Sciatic nerve (tissue), 1 donor: ENCODE measurements around the gene CHPT1. TPM values are rescaled to one million over a fixed set of nuclear protein-coding genes. Genes with fewer than 3 reads are reported as not detected.

Source experiments
- total RNA-seq: library from RNA; stranded (reverse); fragmentation: NEBNext Ultra II Directional; extraction: Animal tissue kit (Norgen Biotek cat#: 25700); gene quantifications from one replicate; pipeline ENCODE4 v1.2.1, GENCODE V29; 2021
- donor health status: DM: no; HTN: no; CAD: no.

CHPT1 gene
- total RNA-seq, 1 donor from 2014 or later, result 66.3 TPM

Other genes starting within 250 kb of the CHPT1 start
- gene SPIC, start 222.3 kb upstream of the CHPT1 start, total RNA-seq, result 0.40 TPM
- 0.13 TPM for gene MYBPC1, start 102.7 kb upstream of the CHPT1 start, total RNA-seq
- gene SYCP3, start 41.8 kb downstream of the CHPT1 start, total RNA-seq, result not detected
- 45.7 TPM for gene GNPTAB, start 133.3 kb downstream of the CHPT1 start, total RNA-seq
- gene DRAM1, start 179.9 kb downstream of the CHPT1 start, total RNA-seq, result 21.6 TPM